Testis (tissue), 2 donors: ENCODE results near the gene PPCDC.

Source experiments
- POLR2A ChIP-seq: fragments of 450-650 bp; IDR thresholded peaks from one replicate; pipeline ENCODE4 v1.6.1; 2017; ENCODE audit warnings: antibody characterized with exemption, mild to moderate bottlenecking, moderate library complexity
- TF ChIP-seq, protein P1 (sequence below), 3 experiments: fragments of 450-650 bp in 2 of 3; fragments of 200-600 bp in 1 of 3; sonication (generic) in 1 of 3; IDR thresholded peaks; one replicate each; pipeline ENCODE4 v1.5.1; 2016 to 2019; ENCODE audit warnings: antibody characterized with exemption in 3 of 3, mild to moderate bottlenecking in 2 of 3, moderate library complexity in 1 of 3

DNA sequence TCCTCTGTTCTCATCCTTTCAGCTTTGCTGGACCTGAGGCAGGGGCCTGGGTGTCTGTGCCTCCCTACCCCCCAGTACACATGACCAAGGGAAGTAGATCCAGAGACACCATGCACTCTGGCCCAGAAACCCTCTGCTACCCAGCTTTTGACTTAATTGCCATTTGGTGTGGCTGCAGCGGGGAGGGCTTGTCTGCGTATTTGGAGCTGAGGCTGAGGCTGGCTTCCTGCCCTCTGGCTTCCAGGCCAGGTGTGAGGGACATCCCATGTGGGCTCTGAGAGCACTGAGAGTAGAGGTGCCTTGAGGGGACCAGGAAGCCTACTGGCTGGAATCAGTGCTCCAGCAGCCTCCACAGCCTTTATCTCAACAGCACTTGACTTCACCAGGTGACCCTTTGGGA is 26.9 kb downstream of the PPCDC start:
- no peak for TF ChIP-seq POLR2A
- TF ChIP-seq, protein P1, sequence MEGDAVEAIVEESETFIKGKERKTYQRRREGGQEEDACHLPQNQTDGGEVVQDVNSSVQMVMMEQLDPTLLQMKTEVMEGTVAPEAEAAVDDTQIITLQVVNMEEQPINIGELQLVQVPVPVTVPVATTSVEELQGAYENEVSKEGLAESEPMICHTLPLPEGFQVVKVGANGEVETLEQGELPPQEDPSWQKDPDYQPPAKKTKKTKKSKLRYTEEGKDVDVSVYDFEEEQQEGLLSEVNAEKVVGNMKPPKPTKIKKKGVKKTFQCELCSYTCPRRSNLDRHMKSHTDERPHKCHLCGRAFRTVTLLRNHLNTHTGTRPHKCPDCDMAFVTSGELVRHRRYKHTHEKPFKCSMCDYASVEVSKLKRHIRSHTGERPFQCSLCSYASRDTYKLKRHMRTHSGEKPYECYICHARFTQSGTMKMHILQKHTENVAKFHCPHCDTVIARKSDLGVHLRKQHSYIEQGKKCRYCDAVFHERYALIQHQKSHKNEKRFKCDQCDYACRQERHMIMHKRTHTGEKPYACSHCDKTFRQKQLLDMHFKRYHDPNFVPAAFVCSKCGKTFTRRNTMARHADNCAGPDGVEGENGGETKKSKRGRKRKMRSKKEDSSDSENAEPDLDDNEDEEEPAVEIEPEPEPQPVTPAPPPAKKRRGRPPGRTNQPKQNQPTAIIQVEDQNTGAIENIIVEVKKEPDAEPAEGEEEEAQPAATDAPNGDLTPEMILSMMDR (IDR thresholded peaks at IDR 0.05) = no peak
